NT2/D1 (cell line): Measurements from ENCODE around the gene CACNA2D1.

Source experiments
- YY1 ChIP-seq: IDR thresholded peaks from 2 replicates; pipeline ENCODE4 v1.6.1; 2011; ENCODE audit not compliant: insufficient read length, insufficient read depth
- ZNF274 ChIP-seq: IDR thresholded peaks from 2 replicates; pipeline ENCODE4 v1.6.1; 2011; ENCODE audit warnings: mild to moderate bottlenecking, low read depth, low read length

GRCh38 chr7:82264783-82265305 is 178.7 kb downstream of the CACNA2D1 start:
- TF ChIP-seq YY1 (no peak), ZNF274 (no peak)
